Measurements from ENCODE around the gene UXS1.

- no peak for TF ChIP-seq CTCF (IDR thresholded peaks at IDR 0.05)
- TF ChIP-seq POLR2A (IDR thresholded peaks at IDR 0.05): no peak
Measured at GRCh38 chr2:106044021-106044420, 150.1 kb downstream of the UXS1 start.
